H9 (cell line): ENCODE measurements around the gene KCNMA1. TPM values are rescaled to one million over a fixed set of nuclear protein-coding genes. Genes with fewer than 3 reads are reported as not detected.

ENCODE experiments used
- DNase-seq: peaks from one replicate; pipeline ENCODE4 v3.0.0-alpha.2; 2017
- H2AFZ ChIP-seq: one replicate; pipeline ENCODE4 v1.6.1; 2013; ENCODE audit warnings: mild to moderate bottlenecking, low read length, control low read depth, moderate library complexity
- H2AK5ac ChIP-seq: 2 replicates; pipeline ENCODE4 v1.6.1; 2013; ENCODE audit warnings: low read length, control low read depth, mixed read lengths; ENCODE audit not compliant: insufficient read length
- H2BK120ac ChIP-seq: one replicate; pipeline ENCODE4 v1.6.1; 2013; ENCODE audit warnings: low read depth, mild to moderate bottlenecking, low read length, control low read depth, inconsistent platforms; ENCODE audit not compliant: poor library complexity, severe bottlenecking
- H2BK12ac ChIP-seq: 2 replicates; pipeline ENCODE4 v1.6.1; 2013; ENCODE audit warnings: low read length, control low read depth, mixed read lengths, low read depth; ENCODE audit not compliant: insufficient read length
- H2BK15ac ChIP-seq: 2 replicates; pipeline ENCODE4 v1.6.1; 2013; ENCODE audit warnings: low read depth, low read length, control low read depth
- H2BK20ac ChIP-seq: one replicate; pipeline ENCODE4 v1.6.1; 2013; ENCODE audit warnings: low read depth, mild to moderate bottlenecking, low read length, control low read depth, inconsistent platforms; ENCODE audit not compliant: poor library complexity, severe bottlenecking
- H2BK5ac ChIP-seq: 2 replicates; pipeline ENCODE4 v1.6.1; 2013; ENCODE audit warnings: low read length, control low read depth, mixed read lengths; ENCODE audit not compliant: insufficient read length
- H3K14ac ChIP-seq: 2 replicates; pipeline ENCODE4 v1.6.1; 2013; ENCODE audit warnings: low read length, control low read depth; ENCODE audit not compliant: insufficient read depth
- H3K18ac ChIP-seq: 2 replicates; pipeline ENCODE4 v1.6.1; 2013; ENCODE audit warnings: low read depth, mild to moderate bottlenecking, mixed read lengths, low read length, control low read depth; ENCODE audit not compliant: insufficient read length
- H3K23ac ChIP-seq: 2 replicates; pipeline ENCODE4 v1.6.1; 2013; ENCODE audit warnings: low read length, control low read depth, mixed read lengths, low read depth; ENCODE audit not compliant: insufficient read length
- H3K23me2 ChIP-seq: 2 replicates; pipeline ENCODE4 v1.6.1; 2013; ENCODE audit warnings: low read depth, mild to moderate bottlenecking, mixed read lengths, low read length, control low read depth; ENCODE audit not compliant: insufficient read length, poor library complexity, severe bottlenecking
- H3K27ac ChIP-seq: 2 replicates; pipeline ENCODE4 v1.5.1; 2013; ENCODE audit warnings: low read length, control low read depth, mixed read lengths, low read depth; ENCODE audit not compliant: insufficient read length
- H3K27me3 ChIP-seq: 2 replicates; pipeline ENCODE4 v1.6.1; 2013; ENCODE audit warnings: low read length, control low read depth, inconsistent platforms; ENCODE audit not compliant: insufficient read depth
- H3K4ac ChIP-seq: 2 replicates; pipeline ENCODE4 v1.6.1; 2013; ENCODE audit warnings: low read depth, mild to moderate bottlenecking, control low read depth, inconsistent platforms, low read length, moderate library complexity
- H3K4me1 ChIP-seq: 2 replicates; pipeline ENCODE4 v1.6.1; 2013; ENCODE audit warnings: low read length, control low read depth, inconsistent platforms; ENCODE audit not compliant: insufficient read depth
- H3K4me2 ChIP-seq: 2 replicates; pipeline ENCODE4 v1.6.1; 2013; ENCODE audit warnings: low read length, control low read depth, mixed read lengths; ENCODE audit not compliant: insufficient read length, insufficient read depth
- H3K56ac ChIP-seq: 2 replicates; pipeline ENCODE4 v1.6.1; 2013; ENCODE audit warnings: low read depth, mild to moderate bottlenecking, mixed read lengths, low read length, control low read depth; ENCODE audit not compliant: insufficient read length
- H3K79me1 ChIP-seq: 2 replicates; pipeline ENCODE4 v1.6.1; 2013; ENCODE audit warnings: low read depth, mild to moderate bottlenecking, moderate library complexity, low read length, control low read depth, inconsistent platforms; ENCODE audit not compliant: insufficient read depth, poor library complexity, severe bottlenecking
- H3K79me2 ChIP-seq: 2 replicates; pipeline ENCODE4 v1.6.1; 2013; ENCODE audit warnings: low read length, control low read depth, inconsistent platforms; ENCODE audit not compliant: insufficient read depth
- H3K9ac ChIP-seq: 2 replicates; pipeline ENCODE4 v1.6.1; 2013; ENCODE audit warnings: low read length, control low read depth, mixed read lengths; ENCODE audit not compliant: insufficient read length; ENCODE audit errors: extremely low read depth
- H3K9me3 ChIP-seq: one replicate; pipeline ENCODE4 v1.6.1; 2013; ENCODE audit warnings: low read depth, low read length, inconsistent platforms; ENCODE audit not compliant: control insufficient read depth
- H3T11ph ChIP-seq: one replicate; pipeline ENCODE4 v1.6.1; 2013; ENCODE audit warnings: mild to moderate bottlenecking, low read length, control low read depth, inconsistent platforms
- H4K20me1 ChIP-seq: one replicate; pipeline ENCODE4 v1.6.1; 2013; ENCODE audit not compliant: control insufficient read depth, insufficient read length, insufficient read depth
- H4K5ac ChIP-seq: 2 replicates; pipeline ENCODE4 v1.6.1; 2013; ENCODE audit warnings: low read depth, mild to moderate bottlenecking, mixed read lengths, low read length, control low read depth; ENCODE audit not compliant: insufficient read length
- H4K8ac ChIP-seq: replicated peaks from 2 replicates; pipeline ENCODE4 v1.6.1; 2013; ENCODE audit warnings: low read length, control low read depth, mixed read lengths, low read depth; ENCODE audit not compliant: insufficient read length
- H4K91ac ChIP-seq: 2 replicates; pipeline ENCODE4 v1.6.1; 2013; ENCODE audit warnings: low read depth, mild to moderate bottlenecking, moderate library complexity, mixed read lengths, low read length, control low read depth; ENCODE audit not compliant: insufficient read length
- H3K27ac Mint-ChIP-seq, 3 experiments: 2 replicates in 2 of 3; 3 replicates in 1 of 3; pipeline ENCODE4 v1.8.0; 2020 to 2021; ENCODE audit warnings: mixed read lengths in 3 of 3, mild to moderate bottlenecking in 1 of 3, moderate library complexity in 1 of 3
- H3K27me3 Mint-ChIP-seq: 2 replicates; pipeline ENCODE4 v1.8.0; 2021; ENCODE audit warnings: low read depth, mild to moderate bottlenecking, moderate library complexity, mixed read lengths
- H3K36me3 Mint-ChIP-seq, 3 experiments: 2 replicates in 2 of 3; 3 replicates in 1 of 3; pipeline ENCODE4 v1.8.0; 2020 to 2021; ENCODE audit warnings: low read depth in 3 of 3, mixed read lengths in 3 of 3; ENCODE audit not compliant: insufficient read depth in 1 of 3
- H3K4me1 Mint-ChIP-seq, 2 experiments: 2 replicates each; pipeline ENCODE4 v1.8.0; 2020; ENCODE audit warnings: mixed read lengths in 2 of 2
- H3K4me3 Mint-ChIP-seq, 2 experiments: 2 replicates in 1 of 2; 3 replicates in 1 of 2; pipeline ENCODE4 v1.8.0; 2020 to 2021; ENCODE audit warnings: mild to moderate bottlenecking in 2 of 2, mixed read lengths in 2 of 2, moderate library complexity in 1 of 2
- H3K9me3 Mint-ChIP-seq, 2 experiments: 2 replicates in 1 of 2; 3 replicates in 1 of 2; pipeline ENCODE4 v1.8.0; 2020; ENCODE audit warnings: mild to moderate bottlenecking in 2 of 2, mixed read lengths in 2 of 2, moderate library complexity in 1 of 2
- CTCF ChIP-seq: fragments of 200-600 bp; sonication (generic); conservative IDR thresholded peaks from 3 replicates; pipeline ENCODE4 v1.8.0; 2021; ENCODE audit warnings: antibody characterized with exemption, mild to moderate bottlenecking
- WGBS: extraction: QIAGEN DNeasy Blood & Tissue Kit; methylation state at CpG from one replicate; pipeline ENCODE4 v1.1.7; 2013; ENCODE audit warnings: missing lambda C conversion rate, low lambda C conversion rate, mixed read lengths; ENCODE audit not compliant: insufficient read length; ENCODE audit errors: extremely low coverage; 5-methylcytosine and 5-hydroxymethylcytosine counted together
- total RNA-seq: library from RNA; stranded (reverse); gene quantifications from 2 replicates; pipeline ENCODE4 v1.2.1, GENCODE V29; 2021

The KCNMA1 gene
- total RNA-seq, 1 experiment from 2014 or later = 2.0 TPM

DNA sequence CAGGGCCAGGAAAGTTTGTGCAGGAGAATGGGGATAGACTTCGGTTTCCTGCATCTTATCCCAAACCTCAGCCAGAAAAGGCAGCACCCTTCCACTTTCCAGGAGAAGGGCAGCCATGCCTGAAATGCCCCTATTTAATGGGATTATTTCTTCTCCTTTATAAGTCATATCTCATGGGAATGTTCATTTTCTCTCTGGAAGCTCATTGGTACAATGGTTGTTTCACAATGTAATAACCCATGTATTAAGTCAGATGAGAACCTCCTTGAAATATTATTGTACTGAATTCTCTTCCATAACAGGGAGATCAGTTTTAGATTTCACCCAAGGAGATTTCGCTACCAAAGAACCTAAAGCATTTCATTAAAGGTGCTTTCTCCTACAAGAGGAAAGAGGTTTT lies 457.5 kb downstream of the KCNMA1 start:
- H2AK5ac ChIP-seq = no peak overlapping the region
- H3K14ac ChIP-seq = no peak overlapping the region
- no peak overlapping the region for H2BK20ac ChIP-seq
- H3K27me3 ChIP-seq = no peaks in the 10 kb centered on the region
- H4K20me1 ChIP-seq = no peaks in the 10 kb centered on the region
- H3K4me2 ChIP-seq = no peak overlapping the region
- H3K18ac ChIP-seq = no peak overlapping the region
- TF ChIP-seq CTCF = no peak
- no peak overlapping the region for H4K91ac ChIP-seq
- H3K27ac ChIP-seq = no peak overlapping the region
- H3K56ac ChIP-seq = no peak overlapping the region
- H3K9ac ChIP-seq = no peak overlapping the region
- H2BK12ac ChIP-seq = no peak overlapping the region
- Mint-ChIP-seq H3K27me3 (no peaks in the 10 kb centered on the region; the same call in 1 of the 2 replicates), H3K36me3 (no peaks in the 10 kb centered on the region), H3K27ac (no peak overlapping the region), H3K9me3 (peaks cover 0 to 3% of the 10 kb centered on the region in 2 experiments; a peak in 1 of 5 replicates), H3K4me1 (peaks cover 8 to 15% of the 10 kb centered on the region in 2 experiments), H3K4me3 (no peak overlapping the region)
- no peak overlapping the region for H2AFZ ChIP-seq
- no peak overlapping the region for H3K23ac ChIP-seq
- H3K23me2 ChIP-seq = no peaks in the 10 kb centered on the region
- H2BK120ac ChIP-seq = no peak overlapping the region
- H3K4ac ChIP-seq = no peak overlapping the region
- no CpG with 5 or more reads among the region's 2 CpGs for WGBS
- H3K4me1 ChIP-seq = no peaks in the 10 kb centered on the region; the same call in 1 of the 2 replicates
- no peaks in the 10 kb centered on the region for H3K79me1 ChIP-seq
- H2BK15ac ChIP-seq = no peak overlapping the region
- no peak overlapping the region for H4K8ac ChIP-seq
- H2BK5ac ChIP-seq = no peak overlapping the region
- no peak overlapping the region for H3T11ph ChIP-seq
- H4K5ac ChIP-seq = no peak overlapping the region
- no peaks in the 10 kb centered on the region for H3K9me3 ChIP-seq
- no peaks in the 10 kb centered on the region for H3K79me2 ChIP-seq
- no peak for DNase-seq
